GM12878 (cell line): ENCODE measurements around the gene ZNF765. TPM values are rescaled to one million over a fixed set of nuclear protein-coding genes. Genes with fewer than 3 reads are reported as not detected.
"Not testable (repeated sequence)": the region's sequence is repeated elsewhere in the genome, so short reads cannot be mapped to it uniquely, and the experiment has no call there.

Experiments
- ATAC-seq: fragments of 200-7000 bp; cut with Tn5 transposase; 3 replicates; pipeline ENCODE4 v1.9.1; 2020; ENCODE audit warnings: mild to moderate bottlenecking, moderate library complexity
- BruUV-seq: library from RNA; stranded (reverse); fragments of 400-500 nt; replicated peaks from 2 replicates; lab custom pipeline; 2021; lab: Mats Ljungman, UMichigan
- CTCF ChIA-PET: fragments of 300-600 bp; sonication (Branson Sonifier 250); formaldehyde crosslinking; extraction: SDS; loops from one replicate; lab custom pipeline; 2021; ENCODE audit warnings: inconsistent platforms; lab: Yijun Ruan, JAX
- POLR2A ChIA-PET: fragments of 350-600 bp; formaldehyde crosslinking; extraction: SDS; loops from one replicate; lab custom pipeline; 2021; ENCODE audit warnings: inconsistent platforms; lab: Charles Lee
- RAD21 ChIA-PET: fragments of 300-600 bp; sonication (Branson Sonifier 250); formaldehyde crosslinking; loops from one replicate; lab custom pipeline; 2023; ENCODE audit warnings: antibody characterized with exemption; ENCODE audit not compliant: unreplicated experiment; lab: Charles Lee
- SMC1A ChIA-PET: fragments of 300-600 bp; sonication (Branson Sonifier 250); formaldehyde crosslinking; loops from one replicate; lab custom pipeline; 2023; ENCODE audit not compliant: unreplicated experiment, uncharacterized antibody; lab: Charles Lee
- DNase-seq: peaks from one replicate; pipeline ENCODE4 v3.0.0-alpha.2; 2011; ENCODE audit warnings: low read depth, low spot score
- FAIRE-seq: peaks from 3 replicates; lab custom pipeline; 2011; peaks lifted over from hg19 to GRCh38; lab: Jason Lieb, UNC
- H2AFZ ChIP-seq: 2 replicates; pipeline ENCODE4 v1.6.0; 2011; ENCODE audit warnings: low read depth, low read length, control low read depth; ENCODE audit not compliant: control insufficient read depth
- H3K27ac ChIP-seq: 2 replicates; pipeline ENCODE4 v1.5.1; 2011; ENCODE audit warnings: control low read depth; ENCODE audit not compliant: control insufficient read depth, insufficient read depth
- H3K27me3 ChIP-seq, 2 experiments: replicated peaks in 1 of 2; 2 replicates each; pipeline versions ENCODE4 v1.6.0 to v1.6.1; 2011; ENCODE audit warnings: low read length in 1 of 2; ENCODE audit not compliant: control insufficient read depth in 2 of 2, insufficient read depth in 2 of 2
- H3K36me3 ChIP-seq, 2 experiments: 2 replicates each; pipeline ENCODE4 v1.5.1; 2011; ENCODE audit warnings: low read length in 1 of 2; ENCODE audit not compliant: control insufficient read depth in 2 of 2, insufficient read depth in 2 of 2
- H3K4me1 ChIP-seq: 2 replicates; pipeline ENCODE4 v1.6.1; 2011; ENCODE audit warnings: mild to moderate bottlenecking, low read length, moderate library complexity, mixed read lengths; ENCODE audit not compliant: control insufficient read depth, insufficient read depth
- H3K4me2 ChIP-seq: 2 replicates; pipeline ENCODE4 v1.6.0; 2011; ENCODE audit warnings: control low read depth; ENCODE audit not compliant: control insufficient read depth, insufficient read depth
- H3K4me3 ChIP-seq: fragments of 200-600 bp; sonication (generic); 2 replicates; pipeline ENCODE4 v1.5.1; 2016
- H3K79me2 ChIP-seq: 2 replicates; pipeline ENCODE4 v1.6.0; 2011; ENCODE audit warnings: low read length; ENCODE audit not compliant: control insufficient read depth, insufficient read depth
- H3K9ac ChIP-seq: 2 replicates; pipeline ENCODE4 v1.8.0; 2011; ENCODE audit warnings: low read length, control low read depth, mixed read lengths; ENCODE audit not compliant: control insufficient read depth, insufficient read depth
- H3K9me3 ChIP-seq: replicated peaks from 3 replicates; pipeline ENCODE4 v1.5.1; 2011; ENCODE audit warnings: mild to moderate bottlenecking, low read length; ENCODE audit not compliant: control insufficient read depth, insufficient read depth
- H4K20me1 ChIP-seq: 2 replicates; pipeline ENCODE4 v1.6.0; 2011; ENCODE audit not compliant: control insufficient read depth, insufficient read depth
- WGBS: methylation state at CpG from one replicate; pipeline ENCODE4 v1.1.6; 2016; ENCODE audit warnings: low lambda C conversion rate; ENCODE audit not compliant: insufficient replicate concordance, insufficient coverage; ENCODE audit errors: missing lambda C conversion rate; 5-methylcytosine and 5-hydroxymethylcytosine counted together
- in situ Hi-C: fragments of 300-500 bp; cut with MboI; formaldehyde crosslinking; loops from 9 replicates; pipeline ENCODE4 v1.14.3; 2018; ENCODE audit warnings: mixed read lengths
- intact Hi-C: fragments of 100-400 bp; cut with micrococcal nuclease; formaldehyde crosslinking; loops from one replicate; pipeline ENCODE4 v1.14.2; 2022; ENCODE audit not compliant: unreplicated experiment
- polyA plus RNA-seq, 11 experiments: library from polyadenylated mRNA; depleted of rRNA in 4 of 11; unstranded in 6 of 11; stranded (reverse) in 5 of 11; fragments of >200 nt; fragmentation: Nextera tagmentation in 4 of 11; fragmentation: Illumina TruSeq in 1 of 11; extraction: Ambion mirVana in 4 of 11; extraction: Trizol in 1 of 11; gene quantifications; 1 replicate in 1 of 11; 2 replicates in 10 of 11; pipeline versions ENCODE4 v1.2.1 to v1.2.3, GENCODE V29; 2011 to 2016; ENCODE audit warnings: inconsistent platforms in 2 of 11, missing spikeins in 2 of 11, low read depth in 1 of 11
- total RNA-seq, 4 experiments: library from RNA; depleted of rRNA in 3 of 4; stranded (reverse); fragments of >200 nt in 3 of 4; fragmentation: Illumina TruSeq in 1 of 4; extraction: Trizol in 1 of 4; gene quantifications; 2 replicates each; pipeline versions ENCODE4 v1.2.1 to v1.2.3, GENCODE V29; 2013 to 2021

The ZNF765 gene
- total and polyA plus RNA-seq, 10 of the 15 experiments (the other 5 are each of a cell fraction or from before 2014, with no cell fraction given): 2.9 to 12.7 (median 7.0) TPM

GRCh38 chr19:53443809-53444208 is 48.9 kb downstream of the ZNF765 start:
- H3K4me3 ChIP-seq, H3K9ac ChIP-seq, FAIRE-seq, SMC1A ChIA-PET, H3K27ac ChIP-seq, H3K27me3 ChIP-seq, CTCF ChIA-PET, H2AFZ ChIP-seq, RAD21 ChIA-PET, H3K4me2 ChIP-seq, intact Hi-C loops, in situ Hi-C loops, H3K79me2 ChIP-seq, DNase-seq, POLR2A ChIA-PET, H4K20me1 ChIP-seq, BruUV-seq, ATAC-seq, H3K4me1 ChIP-seq: not testable (repeated sequence)
- Histone ChIP-seq H3K36me3 (peaks cover 3 to 11% of the 10 kb centered on the region in 2 experiments), H3K9me3 (peaks cover 14% of the 10 kb centered on the region; the same call in 2 of the 3 replicates)
- 94% methylated on average over 2 of the region's 2 CpGs for WGBS

GRCh38 chr19:53447196-53447595 is 52.2 kb downstream of the ZNF765 start:
- RAD21 ChIA-PET: interaction anchor here (0.6 kb wide), 1 partner anchor 781 kb away, joined by 3 read pairs; no protein-coding TSS in a partner anchor
- H3K27me3 ChIP-seq, H4K20me1 ChIP-seq, DNase-seq, H3K4me2 ChIP-seq, H3K4me3 ChIP-seq, H2AFZ ChIP-seq, in situ Hi-C loops, POLR2A ChIA-PET, intact Hi-C loops, SMC1A ChIA-PET, H3K27ac ChIP-seq, H3K9ac ChIP-seq, H3K4me1 ChIP-seq, BruUV-seq, ATAC-seq, FAIRE-seq, H3K79me2 ChIP-seq, CTCF ChIA-PET: not testable (repeated sequence)
- H3K36me3 ChIP-seq: peaks cover 0 to 22% of the 10 kb centered on the region in 2 experiments
- H3K9me3 ChIP-seq: peaks cover 20% of the 10 kb centered on the region; the same call in 2 of the 3 replicates
- 98% methylated on average over 5 of the region's 5 CpGs for WGBS
